Body of pancreas (tissue), 4 donors: ENCODE data around the gene MAST3.

Experiments
- POLR2A ChIP-seq, 3 donors: fragments of 450-650 bp; IDR thresholded peaks; one replicate each; pipeline ENCODE4 v1.6.1; 2016; ENCODE audit warnings: antibody characterized with exemption in 3 of 3, mild to moderate bottlenecking in 2 of 3
- TF ChIP-seq, protein P1 (sequence below), 7 experiments: fragments of 450-650 bp in 4 of 7; fragments of 200-600 bp in 3 of 7; sonication (generic) in 3 of 7; IDR thresholded peaks; one replicate each; pipeline ENCODE4 v1.5.1; 2016 to 2019; ENCODE audit warnings: antibody characterized with exemption in 7 of 7

GRCh38 chr19:18160971-18161635 is 63.5 kb downstream of the MAST3 start:
- TF ChIP-seq, protein P1, sequence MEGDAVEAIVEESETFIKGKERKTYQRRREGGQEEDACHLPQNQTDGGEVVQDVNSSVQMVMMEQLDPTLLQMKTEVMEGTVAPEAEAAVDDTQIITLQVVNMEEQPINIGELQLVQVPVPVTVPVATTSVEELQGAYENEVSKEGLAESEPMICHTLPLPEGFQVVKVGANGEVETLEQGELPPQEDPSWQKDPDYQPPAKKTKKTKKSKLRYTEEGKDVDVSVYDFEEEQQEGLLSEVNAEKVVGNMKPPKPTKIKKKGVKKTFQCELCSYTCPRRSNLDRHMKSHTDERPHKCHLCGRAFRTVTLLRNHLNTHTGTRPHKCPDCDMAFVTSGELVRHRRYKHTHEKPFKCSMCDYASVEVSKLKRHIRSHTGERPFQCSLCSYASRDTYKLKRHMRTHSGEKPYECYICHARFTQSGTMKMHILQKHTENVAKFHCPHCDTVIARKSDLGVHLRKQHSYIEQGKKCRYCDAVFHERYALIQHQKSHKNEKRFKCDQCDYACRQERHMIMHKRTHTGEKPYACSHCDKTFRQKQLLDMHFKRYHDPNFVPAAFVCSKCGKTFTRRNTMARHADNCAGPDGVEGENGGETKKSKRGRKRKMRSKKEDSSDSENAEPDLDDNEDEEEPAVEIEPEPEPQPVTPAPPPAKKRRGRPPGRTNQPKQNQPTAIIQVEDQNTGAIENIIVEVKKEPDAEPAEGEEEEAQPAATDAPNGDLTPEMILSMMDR (IDR thresholded peaks at IDR 0.05), result peak in 5 of 7 experiments; percentile 47 to 96 (median 94)
- peak in 1 of 3 donors; percentile 18 for TF ChIP-seq POLR2A (IDR thresholded peaks at IDR 0.05)
